Brain microvascular endothelial cell (primary cell): Measurements from ENCODE around the gene MTMR12.
"Not testable (repeated sequence)": the region's sequence is repeated elsewhere in the genome, so short reads cannot be mapped to it uniquely, and the experiment has no call there.

Experiments
- DNase-seq: peaks from one replicate; pipeline ENCODE4 v3.0.0-alpha.2; 2020
- H3K27ac ChIP-seq: fragments of 250-450 bp; sonication (Bioruptor Pico); 2 replicates; pipeline ENCODE4 v1.5.1; 2020; ENCODE audit warnings: mild to moderate bottlenecking, moderate library complexity
- H3K27me3 ChIP-seq: fragments of 250-450 bp; sonication (Bioruptor Pico); replicated peaks from 2 replicates; pipeline ENCODE4 v1.5.1; 2020; ENCODE audit warnings: mild to moderate bottlenecking
- H3K36me3 ChIP-seq: fragments of 250-450 bp; sonication (Bioruptor Pico); replicated peaks from 2 replicates; pipeline ENCODE4 v1.5.1; 2020; ENCODE audit warnings: mild to moderate bottlenecking
- H3K4me3 ChIP-seq: 2 replicates; pipeline ENCODE4 v1.5.1; 2011; ENCODE audit warnings: low read depth, mild to moderate bottlenecking, control low read depth, low read length, moderate library complexity
- in situ Hi-C: cut with HindIII; loops from 2 replicates; pipeline ENCODE4 v1.10.0; 2017; ENCODE audit warnings: low sequenced_read_pairs, low pct_ligation_motif_present
- TF ChIP-seq, protein P1 (sequence below): IDR thresholded peaks from 2 replicates; pipeline ENCODE4 v1.5.1; 2011; ENCODE audit warnings: low read depth, mild to moderate bottlenecking, moderate library complexity, low read length, control low read depth, inconsistent platforms; ENCODE audit errors: missing control alignments

Gene MTMR12

DNA sequence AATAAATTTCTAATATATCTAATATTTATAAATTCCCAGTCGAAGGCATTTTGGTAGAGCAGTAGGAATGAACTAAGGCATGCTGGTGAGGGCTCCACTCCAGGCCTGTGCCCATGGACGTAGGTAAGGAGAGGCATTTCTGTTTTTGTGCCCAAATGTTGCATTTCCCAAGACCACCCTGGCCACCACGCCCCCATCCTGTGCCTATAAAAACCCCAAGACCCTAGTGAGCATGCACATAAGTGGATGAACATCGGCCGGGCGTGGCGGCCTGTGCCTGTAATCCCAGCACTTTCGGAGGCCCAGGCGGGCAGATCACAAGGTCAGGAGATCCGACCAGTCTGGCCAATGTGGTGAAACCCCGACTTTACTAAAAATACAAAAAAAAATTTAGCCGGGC is 10.1 kb upstream of the MTMR12 start:
- TF ChIP-seq, protein P1, sequence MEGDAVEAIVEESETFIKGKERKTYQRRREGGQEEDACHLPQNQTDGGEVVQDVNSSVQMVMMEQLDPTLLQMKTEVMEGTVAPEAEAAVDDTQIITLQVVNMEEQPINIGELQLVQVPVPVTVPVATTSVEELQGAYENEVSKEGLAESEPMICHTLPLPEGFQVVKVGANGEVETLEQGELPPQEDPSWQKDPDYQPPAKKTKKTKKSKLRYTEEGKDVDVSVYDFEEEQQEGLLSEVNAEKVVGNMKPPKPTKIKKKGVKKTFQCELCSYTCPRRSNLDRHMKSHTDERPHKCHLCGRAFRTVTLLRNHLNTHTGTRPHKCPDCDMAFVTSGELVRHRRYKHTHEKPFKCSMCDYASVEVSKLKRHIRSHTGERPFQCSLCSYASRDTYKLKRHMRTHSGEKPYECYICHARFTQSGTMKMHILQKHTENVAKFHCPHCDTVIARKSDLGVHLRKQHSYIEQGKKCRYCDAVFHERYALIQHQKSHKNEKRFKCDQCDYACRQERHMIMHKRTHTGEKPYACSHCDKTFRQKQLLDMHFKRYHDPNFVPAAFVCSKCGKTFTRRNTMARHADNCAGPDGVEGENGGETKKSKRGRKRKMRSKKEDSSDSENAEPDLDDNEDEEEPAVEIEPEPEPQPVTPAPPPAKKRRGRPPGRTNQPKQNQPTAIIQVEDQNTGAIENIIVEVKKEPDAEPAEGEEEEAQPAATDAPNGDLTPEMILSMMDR, result no peak
- DNase-seq, result no peak
- in situ Hi-C loops, result no loop called here

DNA sequence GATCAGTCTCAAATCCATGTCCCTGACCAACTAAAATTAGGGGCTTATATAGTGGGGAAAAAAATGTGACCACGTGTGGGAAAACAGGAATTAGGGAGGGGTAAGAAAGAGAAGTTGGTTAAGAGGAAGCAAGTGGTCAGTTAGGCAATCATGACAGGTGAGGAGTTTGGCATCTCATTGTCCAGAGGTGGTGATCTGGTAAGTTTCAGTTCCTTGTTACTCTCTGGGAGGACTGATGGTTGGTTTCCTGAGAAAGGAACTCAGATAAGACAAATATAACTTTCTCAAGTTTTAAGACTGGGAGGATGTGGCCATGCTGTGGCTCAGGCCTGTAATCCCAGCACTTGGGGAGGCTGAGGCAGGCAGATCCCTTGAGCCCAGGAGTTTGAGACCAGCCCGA is 9.0 kb upstream of the MTMR12 start:
- H3K36me3 ChIP-seq, H3K27ac ChIP-seq, H3K4me3 ChIP-seq, DNase-seq, H3K27me3 ChIP-seq, in situ Hi-C loops: not testable (repeated sequence)

More for the DNA sequence above, 10.1 kb upstream of the MTMR12 start:
- Histone ChIP-seq H3K27ac (no peak overlapping the region), H3K36me3 (no peaks in the 10 kb centered on the region), H3K4me3 (no peak overlapping the region), H3K27me3 (no peaks in the 10 kb centered on the region)

DNA sequence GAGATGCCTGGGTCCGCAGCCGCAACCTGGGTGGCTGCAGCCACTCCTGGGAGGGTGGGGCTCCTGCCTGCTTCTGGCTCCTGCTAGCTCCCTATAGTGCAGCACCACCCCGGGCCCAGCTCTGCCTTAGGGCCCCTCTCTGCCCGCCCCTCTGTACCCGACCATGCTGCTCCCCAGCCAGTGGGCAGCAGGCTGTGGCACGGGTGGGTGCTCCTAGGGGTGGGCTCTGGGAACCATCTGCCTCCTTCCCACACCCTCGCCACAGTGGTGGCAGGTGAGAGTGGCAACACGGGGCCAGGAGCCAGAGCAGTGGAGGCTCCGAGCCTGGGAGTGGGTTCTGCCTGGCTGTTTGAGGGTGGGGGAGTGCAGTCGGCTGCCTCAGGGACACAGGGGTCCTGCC is 7.8 kb upstream of the MTMR12 start:
- TF ChIP-seq, protein P1, result no peak
- no peaks in the 10 kb centered on the region for H3K36me3 ChIP-seq
- no peak overlapping the region for H3K4me3 ChIP-seq
- in situ Hi-C loops, result no loop called here
- no peak for DNase-seq
- H3K27me3 ChIP-seq, result no peaks in the 10 kb centered on the region
- H3K27ac ChIP-seq, result no peak overlapping the region

DNA sequence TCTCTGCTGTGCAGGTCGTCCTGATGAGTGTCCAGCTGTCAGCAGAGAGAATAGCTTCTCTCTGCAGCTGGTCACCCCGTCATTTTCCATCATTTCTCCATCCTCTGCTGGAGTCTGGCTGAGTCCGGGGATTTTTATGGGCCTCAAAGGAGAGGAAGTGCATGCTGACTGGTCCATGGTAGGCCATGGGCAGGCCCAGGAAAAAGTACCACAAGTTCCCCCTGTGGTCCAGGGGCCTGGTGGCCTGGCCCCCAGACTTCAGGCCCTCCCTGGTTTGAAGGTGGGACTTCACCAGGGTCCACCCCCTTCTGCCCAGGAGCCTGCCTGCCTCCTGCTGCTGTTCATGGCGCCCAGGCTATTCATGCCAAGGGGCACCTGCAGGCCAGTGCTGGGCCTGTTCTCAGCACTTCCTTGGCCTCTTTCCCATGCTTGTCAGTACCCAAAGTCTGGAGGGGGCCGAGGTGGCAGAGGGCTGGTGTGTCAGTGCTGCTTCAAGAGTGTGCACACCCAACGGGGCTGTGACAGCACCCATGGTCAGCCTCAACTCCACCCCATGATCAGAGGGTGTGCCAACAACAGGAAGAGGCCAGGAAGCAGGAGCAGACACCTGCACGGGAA is 7.3 kb upstream of the MTMR12 start:
- Histone ChIP-seq H3K4me3 (no peak overlapping the region), H3K27me3 (no peaks in the 10 kb centered on the region), H3K36me3 (no peaks in the 10 kb centered on the region), H3K27ac (no peak overlapping the region)
- DNase-seq, result no peak
- in situ Hi-C loops, result no loop called here
- TF ChIP-seq, protein P1, result no peak

DNA sequence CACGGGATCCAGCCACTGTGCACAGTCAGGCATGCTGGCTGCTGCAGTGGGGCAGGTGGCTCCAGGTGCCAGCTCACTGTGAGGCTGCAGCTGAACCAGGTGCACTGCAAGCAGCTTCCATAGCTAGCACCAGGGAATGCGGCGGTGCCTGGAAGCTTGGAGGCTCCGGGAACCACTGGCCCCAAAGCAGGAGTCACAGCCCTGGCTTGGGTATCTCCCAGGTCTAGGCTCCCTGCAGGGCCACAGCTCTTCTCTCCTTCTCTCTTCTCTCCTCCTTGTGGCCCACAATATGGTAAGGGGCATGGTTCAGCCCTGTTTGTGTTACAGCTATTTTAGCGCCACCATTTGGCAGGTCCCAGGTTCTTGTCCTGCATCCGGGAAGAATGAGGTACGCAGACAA is 6.7 kb upstream of the MTMR12 start:
- no peak overlapping the region for H3K4me3 ChIP-seq
- no peak overlapping the region for H3K27ac ChIP-seq
- H3K36me3 ChIP-seq, result no peaks in the 10 kb centered on the region
- no peaks in the 10 kb centered on the region for H3K27me3 ChIP-seq
- TF ChIP-seq, protein P1, result no peak
- DNase-seq, result no peak
- in situ Hi-C loops, result no loop called here

DNA sequence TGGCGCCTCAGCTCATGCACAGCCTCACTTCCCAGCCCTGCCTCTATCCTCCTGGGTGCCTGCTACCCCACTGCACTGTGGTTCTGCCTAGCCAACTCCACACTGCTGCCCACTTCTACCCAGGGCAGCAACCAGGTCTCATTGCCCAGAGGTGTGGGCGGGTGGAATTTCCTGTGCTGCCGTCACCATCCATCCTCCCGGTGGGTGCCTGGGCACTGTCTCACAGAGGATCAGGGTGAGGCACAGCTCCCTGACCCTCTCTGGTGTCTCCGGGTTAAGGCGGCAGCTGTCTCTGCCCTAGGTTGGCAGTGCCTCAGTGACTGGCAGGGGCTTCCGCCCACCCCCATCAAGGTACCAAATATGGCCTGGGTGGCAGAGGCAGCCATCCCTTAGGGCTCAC is 4.3 kb upstream of the MTMR12 start:
- no peak overlapping the region for H3K4me3 ChIP-seq
- DNase-seq, result no peak
- H3K36me3 ChIP-seq, result no peaks in the 10 kb centered on the region
- no peaks in the 10 kb centered on the region for H3K27me3 ChIP-seq
- in situ Hi-C loops, result no loop called here
- TF ChIP-seq, protein P1, result no peak
- H3K27ac ChIP-seq, result no peak overlapping the region
